ENCODE results near the gene WDR70.
"Not testable (repeated sequence)": the region's sequence is repeated elsewhere in the genome, so short reads cannot be mapped to it uniquely, and the experiment has no call there.

GRCh38 chr5:37334754-37335153, 44.4 kb upstream of the WDR70 start:
- TF ChIP-seq POLR2AphosphoS5, POLR2A, CTCF (IDR thresholded peaks at IDR 0.05): not testable (repeated sequence)

All from prostate gland (tissue), 2 donors.